ENCODE results near the gene PHOSPHO1.
A peak's percentile ranks its signal among the peaks of the same experiment; 100 is the strongest.
"Not testable (repeated sequence)": the region's sequence is repeated elsewhere in the genome, so short reads cannot be mapped to it uniquely, and the experiment has no call there.

The PHOSPHO1 gene

DNA sequence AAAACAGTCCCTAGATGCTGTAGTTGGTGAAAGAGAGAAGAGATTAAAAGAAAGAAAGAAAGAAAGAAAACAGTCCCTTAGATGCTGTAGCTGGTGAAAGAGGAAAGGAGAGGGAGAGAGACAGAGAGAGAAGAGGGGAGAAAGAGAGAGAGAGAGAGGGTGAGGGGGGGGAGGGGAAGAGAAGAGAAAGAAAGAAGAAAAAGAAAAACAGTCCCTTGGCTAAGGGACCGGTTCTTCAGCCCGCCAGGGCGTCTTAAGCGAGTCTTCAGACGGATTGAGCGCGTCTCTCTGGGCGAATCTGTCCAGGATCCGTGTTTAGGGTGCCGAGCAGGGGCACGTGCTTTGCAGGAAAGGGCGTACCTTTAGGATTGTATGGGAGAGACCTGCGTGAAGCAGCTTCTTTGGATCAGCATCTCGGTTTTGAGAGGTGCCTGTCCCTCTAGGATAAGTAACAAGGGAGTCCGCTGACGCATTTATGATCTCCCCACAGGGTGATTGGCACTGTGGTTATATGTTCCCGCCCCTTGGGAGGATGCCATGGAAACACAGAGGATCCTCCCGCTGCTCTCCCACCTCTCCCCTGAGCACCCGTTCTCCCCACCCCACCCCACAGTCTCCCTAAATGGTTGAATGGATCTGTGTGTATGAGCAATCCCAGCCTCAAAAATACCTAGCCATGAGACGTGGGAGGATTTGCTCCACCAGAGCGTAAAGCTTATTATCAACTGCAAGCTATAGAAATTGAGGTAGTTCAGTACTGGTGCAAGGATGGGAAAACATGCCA lies 36.9 kb downstream of the PHOSPHO1 start:
- H3K9ac ChIP-seq (ENCODE audit: low read length), result peak overlapping the region; percentile 91
- H3K27me3 ChIP-seq (ENCODE audit: control insufficient read depth, insufficient read depth, low read length), result no peaks in the 10 kb centered on the region
- H3K4me1 ChIP-seq (ENCODE audit: control insufficient read depth, insufficient read depth, low read length), result no peaks in the 10 kb centered on the region
- no peaks in the 10 kb centered on the region for H3K36me3 ChIP-seq (ENCODE audit: control insufficient read depth, insufficient read depth, low read length)
- H3K4me3 ChIP-seq (ENCODE audit: low read length), result peak overlapping the region; percentile 100
- no peaks in the 10 kb centered on the region for H3K9me3 ChIP-seq (ENCODE audit: control insufficient read depth, low read length)

DNA sequence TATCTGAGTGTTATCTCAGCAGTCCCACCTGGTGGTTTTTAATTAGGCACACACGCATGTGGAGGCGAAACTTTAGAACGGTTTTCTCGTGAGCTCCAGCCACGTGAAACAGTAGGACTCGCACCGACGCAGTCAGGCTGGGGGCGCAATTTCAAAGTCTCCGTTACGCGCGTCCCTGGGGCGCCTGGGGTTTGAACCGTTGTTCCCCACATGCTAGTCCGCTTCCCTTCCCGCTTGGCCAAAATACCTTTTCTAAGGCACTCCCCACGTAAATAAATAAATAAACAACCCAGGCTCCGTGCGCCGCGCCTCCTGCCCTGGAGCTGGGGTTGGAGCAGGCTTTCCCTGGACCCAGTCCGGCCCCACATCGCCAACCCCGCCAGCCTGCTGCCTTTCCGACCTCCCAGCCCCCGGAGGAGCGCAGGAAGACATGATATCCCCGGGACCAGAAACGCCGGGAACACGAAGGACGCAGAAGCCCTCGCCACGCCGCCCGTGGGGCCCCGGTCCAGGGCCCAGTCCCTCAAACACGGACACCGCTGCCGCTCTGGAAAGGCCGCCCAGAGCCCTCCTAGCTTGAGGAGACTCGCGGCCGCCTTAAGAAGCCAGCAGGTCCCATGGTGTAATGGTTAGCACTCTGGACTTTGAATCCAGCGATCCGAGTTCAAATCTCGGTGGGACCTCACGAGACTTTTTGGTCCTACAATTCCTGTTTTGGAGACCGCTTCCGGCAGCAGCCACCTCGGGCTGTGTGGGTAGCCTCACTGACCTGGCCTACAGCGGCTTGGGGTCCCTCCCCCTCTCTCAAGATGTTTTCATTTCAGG lies 38.5 kb downstream of the PHOSPHO1 start:
- no peaks in the 10 kb centered on the region for H3K4me1 ChIP-seq (ENCODE audit: control insufficient read depth, insufficient read depth, low read length)
- H3K36me3 ChIP-seq (ENCODE audit: control insufficient read depth, insufficient read depth, low read length), result no peaks in the 10 kb centered on the region
- H3K9me3 ChIP-seq (ENCODE audit: control insufficient read depth, low read length), result no peaks in the 10 kb centered on the region
- peak overlapping the region; percentile 91 for H3K9ac ChIP-seq (ENCODE audit: low read length)
- peak overlapping the region; percentile 100 for H3K4me3 ChIP-seq (ENCODE audit: low read length)
- H3K27me3 ChIP-seq (ENCODE audit: control insufficient read depth, insufficient read depth, low read length), result no peaks in the 10 kb centered on the region

DNA sequence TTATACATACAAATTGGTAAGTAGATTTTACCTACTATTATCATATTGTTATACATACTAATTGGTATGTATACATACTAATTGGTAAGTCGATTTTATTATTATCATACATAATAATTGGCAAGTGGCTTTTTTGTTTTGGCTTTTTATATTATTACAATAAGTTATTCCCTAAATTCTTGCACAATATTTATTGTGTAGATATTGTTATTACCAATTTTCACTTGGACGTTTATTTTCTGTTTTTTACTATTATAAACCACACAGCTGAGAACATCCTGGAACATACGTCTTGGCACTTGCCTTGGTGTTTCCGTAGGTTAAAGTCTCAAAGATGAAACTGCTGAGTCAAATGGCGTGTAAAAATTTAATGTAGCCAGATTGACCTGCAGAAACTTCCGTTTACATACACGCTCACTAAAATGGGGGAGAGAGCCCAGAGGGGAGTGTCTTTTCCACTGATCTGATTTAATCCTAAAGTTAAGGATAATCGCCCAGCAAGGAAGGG lies 39.1 kb downstream of the PHOSPHO1 start:
- Histone ChIP-seq H3K27me3 (ENCODE audit: control insufficient read depth, insufficient read depth, low read length) (no peaks in the 10 kb centered on the region), H3K4me3 (ENCODE audit: low read length) (peak overlapping the region; percentile 100), H3K4me1 (ENCODE audit: control insufficient read depth, insufficient read depth, low read length) (no peaks in the 10 kb centered on the region), H3K9me3 (ENCODE audit: control insufficient read depth, low read length) (no peaks in the 10 kb centered on the region), H3K9ac (ENCODE audit: low read length) (peak overlapping the region; percentile 91), H3K36me3 (ENCODE audit: control insufficient read depth, insufficient read depth, low read length) (no peaks in the 10 kb centered on the region)

DNA sequence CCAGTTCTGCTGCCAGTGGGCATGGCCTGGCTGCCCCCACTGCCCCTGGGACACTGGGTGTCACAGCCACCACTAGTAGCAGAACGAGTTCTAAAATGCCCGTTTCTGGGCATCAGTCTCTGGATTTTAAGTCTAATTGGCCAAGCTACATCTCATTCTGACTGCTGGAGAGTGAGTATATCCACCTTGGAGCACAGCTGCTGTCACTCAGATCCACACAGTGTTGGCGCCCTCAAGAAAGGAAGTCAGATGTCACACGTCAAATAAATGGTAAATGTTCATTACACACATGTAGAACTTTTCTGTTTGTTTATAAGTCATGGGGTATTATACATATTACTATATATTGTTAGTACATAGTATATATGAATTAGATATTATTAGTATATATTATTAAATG lies 39.7 kb downstream of the PHOSPHO1 start:
- Histone ChIP-seq H3K4me3 (ENCODE audit: low read length) (no peak overlapping the region), H3K4me1 (ENCODE audit: control insufficient read depth, insufficient read depth, low read length) (no peaks in the 10 kb centered on the region), H3K9ac (ENCODE audit: low read length) (no peak overlapping the region)

DNA sequence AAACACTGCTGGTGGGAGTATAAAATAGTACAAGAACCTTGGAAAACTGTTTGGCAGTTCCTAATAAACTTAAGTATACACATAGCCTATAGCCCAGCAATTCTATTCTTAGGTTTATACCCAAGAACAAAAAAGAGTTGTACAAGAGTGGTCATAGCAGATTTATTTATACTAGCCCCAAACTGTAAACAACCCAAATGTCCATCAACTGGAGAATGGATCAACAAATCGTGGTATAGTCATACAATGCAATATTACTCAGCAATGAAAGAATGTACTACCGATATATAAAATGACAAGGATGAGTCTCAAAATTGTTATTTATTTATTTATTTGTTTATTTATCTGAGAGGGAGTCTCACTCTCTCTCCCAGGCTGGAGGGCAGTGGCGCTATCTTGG lies 43.3 kb downstream of the PHOSPHO1 start:
- no peaks in the 10 kb centered on the region for H3K36me3 ChIP-seq (ENCODE audit: control insufficient read depth, insufficient read depth, low read length)
- no peaks in the 10 kb centered on the region for H3K27me3 ChIP-seq (ENCODE audit: control insufficient read depth, insufficient read depth, low read length)
- H3K4me3 ChIP-seq (ENCODE audit: low read length), result no peak overlapping the region
- H3K9ac ChIP-seq (ENCODE audit: low read length), result no peak overlapping the region
- H3K9me3 ChIP-seq (ENCODE audit: control insufficient read depth, low read length), result no peaks in the 10 kb centered on the region
- H3K4me1 ChIP-seq (ENCODE audit: control insufficient read depth, insufficient read depth, low read length), result no peaks in the 10 kb centered on the region

More for the DNA sequence above, 39.7 kb downstream of the PHOSPHO1 start:
- Histone ChIP-seq H3K36me3 (ENCODE audit: control insufficient read depth, insufficient read depth, low read length) (no peaks in the 10 kb centered on the region), H3K9me3 (ENCODE audit: control insufficient read depth, low read length) (no peaks in the 10 kb centered on the region), H3K27me3 (ENCODE audit: control insufficient read depth, insufficient read depth, low read length) (no peaks in the 10 kb centered on the region)

DNA sequence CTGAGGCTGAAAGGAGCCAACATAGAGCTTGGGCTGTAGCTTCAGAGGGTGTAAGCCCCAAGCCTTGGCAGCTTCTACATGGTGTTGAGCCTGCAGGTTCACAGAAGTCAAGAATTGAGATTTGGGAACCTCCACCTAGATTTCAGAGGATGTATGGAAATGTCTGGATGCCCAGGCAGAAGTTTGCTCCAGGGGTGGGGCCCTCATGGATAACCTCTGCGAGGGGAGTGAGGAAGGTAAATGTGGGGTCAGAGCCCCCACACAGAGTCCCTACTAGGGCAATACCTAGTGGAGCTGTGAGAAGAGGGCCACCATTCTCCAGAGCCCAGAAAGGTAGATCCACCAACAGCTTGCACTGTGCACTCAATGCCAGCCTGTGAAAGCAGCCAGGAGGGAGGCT lies 45.2 kb downstream of the PHOSPHO1 start:
- not testable (repeated sequence) for H3K9ac ChIP-seq (ENCODE audit: low read length); H3K27me3 ChIP-seq (ENCODE audit: control insufficient read depth, insufficient read depth, low read length); H3K9me3 ChIP-seq (ENCODE audit: control insufficient read depth, low read length); H3K4me1 ChIP-seq (ENCODE audit: control insufficient read depth, insufficient read depth, low read length); H3K36me3 ChIP-seq (ENCODE audit: control insufficient read depth, insufficient read depth, low read length); H3K4me3 ChIP-seq (ENCODE audit: low read length)

DNA sequence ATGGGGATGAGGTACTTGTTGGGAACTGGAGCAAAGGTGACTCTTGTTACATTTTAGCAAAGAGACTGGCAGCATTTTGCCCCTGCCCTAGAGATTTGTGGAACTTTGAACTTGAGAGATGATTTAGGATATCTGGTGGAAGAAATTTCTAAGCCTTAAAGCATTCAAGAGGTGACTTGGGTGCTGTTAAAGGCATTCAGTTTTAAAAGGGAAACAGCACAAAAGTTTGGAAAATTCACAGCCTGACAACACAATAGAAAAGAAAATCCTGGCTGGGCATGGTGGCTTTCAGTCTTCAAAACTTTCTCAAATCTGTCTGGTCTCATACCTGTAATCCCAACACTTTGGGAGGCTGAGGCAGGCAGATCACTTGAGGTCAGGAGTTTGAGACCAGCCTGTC lies 46.1 kb downstream of the PHOSPHO1 start:
- H3K4me3 ChIP-seq (ENCODE audit: low read length); H3K27me3 ChIP-seq (ENCODE audit: control insufficient read depth, insufficient read depth, low read length); H3K36me3 ChIP-seq (ENCODE audit: control insufficient read depth, insufficient read depth, low read length); H3K9me3 ChIP-seq (ENCODE audit: control insufficient read depth, low read length); H3K4me1 ChIP-seq (ENCODE audit: control insufficient read depth, insufficient read depth, low read length); H3K9ac ChIP-seq (ENCODE audit: low read length): not testable (repeated sequence)

DNA sequence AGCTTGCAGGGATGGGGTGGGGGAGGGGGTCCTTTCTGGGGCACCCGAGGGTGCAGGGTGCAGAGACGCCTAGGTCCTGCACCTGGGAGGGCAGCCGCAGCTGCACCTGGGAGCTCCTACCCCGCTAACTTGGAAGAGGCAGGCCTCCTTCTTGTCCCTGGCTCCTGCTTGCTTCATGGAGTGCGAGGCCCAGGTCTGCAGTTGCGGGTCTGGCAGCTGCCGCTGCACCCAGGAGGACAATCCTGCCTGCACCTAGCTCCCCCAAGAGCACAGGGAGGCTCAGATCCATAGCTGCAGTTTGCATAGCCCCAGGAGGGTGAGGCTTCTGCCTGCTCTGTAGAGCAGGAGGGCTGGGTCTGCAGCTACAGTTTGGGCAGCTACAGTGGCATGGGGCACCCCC lies 46.8 kb downstream of the PHOSPHO1 start:
- Histone ChIP-seq H3K4me1 (ENCODE audit: control insufficient read depth, insufficient read depth, low read length) (no peaks in the 10 kb centered on the region), H3K9me3 (ENCODE audit: control insufficient read depth, low read length) (no peaks in the 10 kb centered on the region), H3K9ac (ENCODE audit: low read length) (no peak overlapping the region), H3K4me3 (ENCODE audit: low read length) (no peak overlapping the region), H3K27me3 (ENCODE audit: control insufficient read depth, insufficient read depth, low read length) (no peaks in the 10 kb centered on the region), H3K36me3 (ENCODE audit: control insufficient read depth, insufficient read depth, low read length) (no peaks in the 10 kb centered on the region)

DNA sequence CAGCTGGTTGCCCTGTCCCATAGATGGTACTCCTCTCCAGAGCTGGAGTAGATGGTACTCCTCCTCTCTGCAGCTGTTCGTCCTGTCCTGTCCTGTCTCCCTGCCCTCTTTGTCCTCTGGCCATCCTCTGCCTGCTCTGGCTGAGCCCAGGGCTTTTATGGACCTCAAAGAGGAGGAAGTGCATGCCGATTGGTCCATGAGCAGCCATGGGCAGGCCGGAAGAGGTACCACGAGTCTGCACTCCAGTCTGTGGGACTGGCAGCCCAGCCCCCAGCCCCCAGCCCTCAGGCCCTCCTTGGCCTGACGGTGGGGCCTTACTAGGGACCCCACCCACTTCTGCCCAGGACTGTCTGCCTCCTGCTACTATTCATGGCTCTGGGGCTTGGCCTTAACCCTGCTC lies 47.2 kb downstream of the PHOSPHO1 start:
- no peaks in the 10 kb centered on the region for H3K4me1 ChIP-seq (ENCODE audit: control insufficient read depth, insufficient read depth, low read length)
- no peaks in the 10 kb centered on the region for H3K36me3 ChIP-seq (ENCODE audit: control insufficient read depth, insufficient read depth, low read length)
- no peaks in the 10 kb centered on the region for H3K9me3 ChIP-seq (ENCODE audit: control insufficient read depth, low read length)
- no peak overlapping the region for H3K9ac ChIP-seq (ENCODE audit: low read length)
- no peak overlapping the region for H3K4me3 ChIP-seq (ENCODE audit: low read length)
- H3K27me3 ChIP-seq (ENCODE audit: control insufficient read depth, insufficient read depth, low read length), result no peaks in the 10 kb centered on the region

DNA sequence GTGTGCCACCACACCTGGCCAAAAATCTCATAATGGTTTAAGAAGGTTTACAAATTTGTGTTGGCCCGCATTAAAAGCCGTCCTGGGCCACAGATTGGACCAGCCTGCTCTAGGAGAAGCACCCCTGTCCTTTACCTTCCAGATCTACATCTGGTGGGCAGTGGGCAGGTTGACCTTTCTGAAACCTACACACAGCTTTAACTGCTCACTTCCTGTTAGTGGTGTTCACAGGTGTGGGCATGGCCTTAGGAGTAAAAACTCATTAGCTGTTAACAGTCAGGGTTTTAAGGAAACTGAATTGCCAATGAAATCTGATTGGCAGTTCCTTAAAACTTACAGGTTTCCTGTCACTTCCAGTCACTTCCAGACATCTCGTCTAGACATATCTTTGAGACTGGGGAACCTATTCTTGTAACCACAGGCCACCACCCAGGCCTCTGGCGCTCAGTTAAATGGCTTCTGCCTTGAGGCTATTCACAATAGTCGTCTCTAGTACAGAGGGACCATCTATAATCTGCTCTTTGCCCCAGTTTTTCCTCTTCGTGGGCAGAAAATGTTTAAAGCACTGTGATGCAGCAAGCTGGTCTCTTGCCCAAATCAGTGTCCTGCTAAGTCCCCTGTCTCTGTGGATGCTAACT lies 49.5 kb downstream of the PHOSPHO1 start:
- H3K27me3 ChIP-seq (ENCODE audit: control insufficient read depth, insufficient read depth, low read length), result no peaks in the 10 kb centered on the region
- no peaks in the 10 kb centered on the region for H3K9me3 ChIP-seq (ENCODE audit: control insufficient read depth, low read length)
- no peak overlapping the region for H3K9ac ChIP-seq (ENCODE audit: low read length)
- no peak overlapping the region for H3K4me3 ChIP-seq (ENCODE audit: low read length)
- no peaks in the 10 kb centered on the region for H3K4me1 ChIP-seq (ENCODE audit: control insufficient read depth, insufficient read depth, low read length)
- no peaks in the 10 kb centered on the region for H3K36me3 ChIP-seq (ENCODE audit: control insufficient read depth, insufficient read depth, low read length)

DNA sequence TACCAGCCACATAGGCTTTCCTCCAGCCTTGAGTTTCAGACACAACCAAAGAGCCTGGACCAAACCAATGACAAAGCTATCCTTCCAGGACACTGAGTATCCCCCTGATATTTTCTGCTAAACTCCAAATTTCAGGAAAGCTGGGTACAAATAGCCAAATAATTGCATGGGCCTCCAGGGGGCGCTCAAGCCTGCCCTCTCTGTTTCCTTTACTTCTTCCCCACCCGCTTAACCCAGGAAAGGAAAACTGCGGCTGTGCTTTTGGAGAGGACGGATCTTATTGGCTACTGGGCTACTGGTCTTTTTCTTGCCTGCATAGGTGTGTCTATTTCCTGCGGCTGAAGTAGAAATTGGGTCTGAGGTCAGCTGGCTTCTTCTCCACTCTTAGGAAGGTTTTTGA lies 50.3 kb downstream of the PHOSPHO1 start:
- no peaks in the 10 kb centered on the region for H3K27me3 ChIP-seq (ENCODE audit: control insufficient read depth, insufficient read depth, low read length)
- no peak overlapping the region for H3K9ac ChIP-seq (ENCODE audit: low read length)
- no peaks in the 10 kb centered on the region for H3K36me3 ChIP-seq (ENCODE audit: control insufficient read depth, insufficient read depth, low read length)
- H3K4me1 ChIP-seq (ENCODE audit: control insufficient read depth, insufficient read depth, low read length), result no peaks in the 10 kb centered on the region
- no peak overlapping the region for H3K4me3 ChIP-seq (ENCODE audit: low read length)
- no peaks in the 10 kb centered on the region for H3K9me3 ChIP-seq (ENCODE audit: control insufficient read depth, low read length)

DNA sequence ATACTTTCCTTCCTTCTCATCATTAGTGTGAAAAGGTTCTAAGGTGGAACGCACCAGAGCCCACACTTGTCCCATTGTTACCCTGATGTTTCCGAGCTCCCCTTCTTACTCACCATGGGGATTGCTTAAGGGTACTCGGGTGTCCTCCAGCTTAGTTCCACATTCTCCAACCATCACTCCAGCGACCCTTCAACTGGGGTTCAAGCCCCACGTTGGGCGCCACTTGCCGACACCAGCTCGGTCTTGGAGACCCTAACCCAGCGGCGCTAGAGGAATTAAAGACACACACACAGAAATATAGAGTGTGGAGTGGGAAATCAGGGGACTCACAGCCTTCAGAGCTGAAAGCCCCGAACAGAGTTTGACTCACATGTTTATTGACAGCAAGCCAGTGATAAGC lies 54.6 kb downstream of the PHOSPHO1 start:
- H3K27me3 ChIP-seq (ENCODE audit: control insufficient read depth, insufficient read depth, low read length); H3K4me3 ChIP-seq (ENCODE audit: low read length); H3K9ac ChIP-seq (ENCODE audit: low read length); H3K36me3 ChIP-seq (ENCODE audit: control insufficient read depth, insufficient read depth, low read length); H3K4me1 ChIP-seq (ENCODE audit: control insufficient read depth, insufficient read depth, low read length); H3K9me3 ChIP-seq (ENCODE audit: control insufficient read depth, low read length): not testable (repeated sequence)

Data from mucosa of stomach (tissue), 1 donor.